Esophagus muscularis mucosa (tissue), 3 donors: Measurements from ENCODE around the gene SELENON.

Source experiments
- CTCF ChIP-seq, 3 experiments: fragments of 200-600 bp in 2 of 3; fragments of 450-650 bp in 1 of 3; sonication (generic) in 2 of 3; IDR thresholded peaks; one replicate each; pipeline ENCODE4 v1.5.1; 2017 to 2019; ENCODE audit warnings: antibody characterized with exemption in 3 of 3, mild to moderate bottlenecking in 2 of 3, moderate library complexity in 1 of 3
- POLR2AphosphoS5 ChIP-seq, 2 donors: sonication (generic); formaldehyde crosslinking; IDR thresholded peaks; one replicate each; pipeline ENCODE4 v1.6.1; 2017; ENCODE audit warnings: antibody characterized with exemption in 2 of 2

- no peak for TF ChIP-seq POLR2AphosphoS5 (IDR thresholded peaks at IDR 0.05)
- TF ChIP-seq CTCF (IDR thresholded peaks at IDR 0.05), result peak; percentile 22 to 48 (median 27)
Measured at GRCh38 chr1:25797939-25798338, 2.1 kb upstream of the SELENON start.
